Tibial nerve (tissue), 4 donors: ENCODE results near the gene SLC25A48.

ENCODE experiments used
- CTCF ChIP-seq, 5 experiments: fragments of 200-600 bp in 3 of 5; fragments of 450-650 bp in 2 of 5; sonication (generic) in 3 of 5; IDR thresholded peaks; one replicate each; pipeline ENCODE4 v1.5.1; 2016 to 2019; ENCODE audit warnings: antibody characterized with exemption in 5 of 5, mild to moderate bottlenecking in 3 of 5, moderate library complexity in 2 of 5
- EP300 ChIP-seq, 2 donors: sonication (generic); formaldehyde crosslinking; IDR thresholded peaks; one replicate each; pipeline ENCODE4 v1.6.1; 2017; ENCODE audit warnings: antibody characterized with exemption in 2 of 2, mild to moderate bottlenecking in 1 of 2

DNA sequence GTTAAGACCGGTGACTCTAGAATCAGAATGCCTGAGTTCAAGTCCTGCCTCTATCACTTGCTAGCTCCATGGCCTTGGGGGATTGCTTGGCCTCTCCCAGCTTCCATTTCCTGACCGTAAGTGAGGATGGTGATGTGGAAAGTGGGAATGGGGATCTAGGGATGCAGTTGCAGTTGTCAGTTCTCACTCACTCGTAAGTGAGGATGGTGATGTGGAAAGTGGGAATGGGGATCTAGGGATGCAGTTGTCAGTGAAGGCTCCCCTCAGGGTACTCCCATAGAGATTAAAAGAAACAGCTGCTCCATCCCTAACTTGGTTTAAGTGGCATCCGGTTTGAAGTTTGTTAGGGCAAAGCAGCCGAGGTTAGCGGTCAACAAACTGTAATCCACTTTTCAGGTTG is 64.2 kb downstream of the SLC25A48 start:
- no peak for TF ChIP-seq CTCF (IDR thresholded peaks at IDR 0.05)
- no peak for TF ChIP-seq EP300 (IDR thresholded peaks at IDR 0.05)
